Right lobe of liver (tissue), 4 donors: ENCODE measurements around the gene ADGRL3.

ENCODE experiments used
- CTCF ChIP-seq, 4 donors: fragments of 200-600 bp in 3 of 4; fragments of 450-650 bp in 1 of 4; IDR thresholded peaks; one replicate each; pipeline versions ENCODE4 v1.5.1 to v1.8.0; 2016 to 2022; ENCODE audit warnings: antibody characterized with exemption in 4 of 4, mild to moderate bottlenecking in 2 of 4
- POLR2A ChIP-seq: fragments of 450-650 bp; IDR thresholded peaks from one replicate; pipeline ENCODE4 v1.6.1; 2017; ENCODE audit warnings: antibody characterized with exemption, mild to moderate bottlenecking
- donor health status: DM: no; HTN: no; CAD: no.
- donor health status: DM: no; HTN: no; CAD: no.
- donor health status: DM: no; HTN: yes; CAD: no.

GRCh38 chr4:61194571-61194970 lies 5.6 kb upstream of the ADGRL3 start:
- no peak for TF ChIP-seq CTCF (IDR thresholded peaks at IDR 0.05)
- TF ChIP-seq POLR2A, result no peak
